Transverse colon (tissue), 4 donors: ENCODE measurements around the gene DIPK2A. TPM values are rescaled to one million over a fixed set of nuclear protein-coding genes. Genes with fewer than 3 reads are reported as not detected.

Experiments used
- DNase-seq: peaks from one replicate; pipeline ENCODE4 v3.0.0-alpha.2; 2019
- H3K27ac ChIP-seq, 4 donors: fragments of 200-600 bp; sonication (generic); 2 replicates each; pipeline ENCODE4 v1.5.1; 2016 to 2018; ENCODE audit warnings: inconsistent platforms in 4 of 4
- H3K27me3 ChIP-seq: fragments of 200-600 bp; sonication (generic); 2 replicates; pipeline ENCODE4 v1.5.1; 2017; ENCODE audit warnings: inconsistent platforms
- H3K36me3 ChIP-seq, 4 donors: fragments of 200-600 bp; sonication (generic); 2 replicates each; pipeline ENCODE4 v1.5.1; 2017 to 2019; ENCODE audit warnings: inconsistent platforms in 4 of 4
- H3K4me1 ChIP-seq, 4 donors: fragments of 200-600 bp; sonication (generic); 2 replicates each; pipeline ENCODE4 v1.5.1; 2017 to 2020; ENCODE audit warnings: inconsistent platforms in 4 of 4
- H3K4me3 ChIP-seq, 4 donors: fragments of 200-600 bp; sonication (generic); 1 replicate in 1 of 4; 2 replicates in 3 of 4; pipeline versions ENCODE4 v1.5.1 to v1.6.1; 2017 to 2019; ENCODE audit warnings: inconsistent platforms in 4 of 4
- H3K9me3 ChIP-seq, 2 donors: fragments of 200-600 bp; sonication (generic); 2 replicates each; pipeline ENCODE4 v1.5.1; 2017 to 2019; ENCODE audit warnings: inconsistent platforms in 2 of 2
- CTCF ChIP-seq, 5 experiments: fragments of 200-600 bp in 3 of 5; fragments of 450-650 bp in 2 of 5; sonication (generic) in 3 of 5; IDR thresholded peaks; 1 replicate in 2 of 5; 2 replicates in 3 of 5; pipeline ENCODE4 v1.5.1; 2016 to 2017; ENCODE audit warnings: antibody characterized with exemption in 5 of 5, inconsistent platforms in 3 of 5, mild to moderate bottlenecking in 2 of 5, moderate library complexity in 1 of 5
- EP300 ChIP-seq: sonication (generic); formaldehyde crosslinking; IDR thresholded peaks from one replicate; pipeline ENCODE4 v1.6.1; 2017; ENCODE audit warnings: antibody characterized with exemption, low read depth
- POLR2A ChIP-seq: fragments of 450-650 bp; IDR thresholded peaks from one replicate; pipeline ENCODE4 v1.6.1; 2016; ENCODE audit warnings: antibody characterized with exemption, mild to moderate bottlenecking, moderate library complexity
- POLR2AphosphoS5 ChIP-seq, 3 donors: sonication (generic); formaldehyde crosslinking; IDR thresholded peaks; one replicate each; pipeline ENCODE4 v1.6.1; 2016; ENCODE audit warnings: antibody characterized with exemption in 3 of 3
- WGBS, 2 donors: methylation state at CpG; one replicate each; pipeline ENCODE4 v1.1.5; 2018; ENCODE audit warnings: low coverage in 1 of 2; 5-methylcytosine and 5-hydroxymethylcytosine counted together
- in situ Hi-C, 4 donors: fragments of 200-750 bp; cut with MboI; loops; one replicate each; pipeline versions ENCODE4 v1.15.0 to v1.15.1; 2017; ENCODE audit warnings: low sequenced_read_pairs in 3 of 4, low pct_ligation_motif_present in 1 of 4, low pct_unique_long_range_greater_than_20kb in 1 of 4
- intact Hi-C: fragments of 100-400 bp; cut with DNase I; formaldehyde crosslinking; loops from one replicate; pipeline ENCODE4 v1.15.1; 2023; ENCODE audit warnings: low total_unique reads
- total RNA-seq, 4 donors: library from RNA; depleted of rRNA; stranded (reverse); fragments of >200 nt; gene quantifications; one replicate each; pipeline ENCODE4 v1.1.0, GENCODE V29; 2016

DIPK2A gene
- total RNA-seq, 4 donors from 2014 or later: 10.1 to 28.3 (median 17.0) TPM

- DNase-seq: no peak
- H3K9me3 ChIP-seq: no peaks in the 10 kb centered on the region
- WGBS, 2 donors: 86 to 89% methylated on average over 4 of the region's 4 CpGs
- H3K27me3 ChIP-seq: no peaks in the 10 kb centered on the region
- H3K36me3 ChIP-seq: no peaks in the 10 kb centered on the region
- no peaks in the 10 kb centered on the region for H3K4me1 ChIP-seq
- no peak overlapping the region for H3K4me3 ChIP-seq
- in situ Hi-C loops (no loop called here), intact Hi-C loops (no loop called here)
- TF ChIP-seq POLR2AphosphoS5 (IDR thresholded peaks at IDR 0.05): no peak
- no peak for TF ChIP-seq CTCF (IDR thresholded peaks at IDR 0.05)
- no peak for TF ChIP-seq EP300
- TF ChIP-seq POLR2A: no peak
- H3K27ac ChIP-seq: no peak overlapping the region
Measured at GRCh38 chr3:144010371-144010770, 38.7 kb downstream of the DIPK2A start.

- Histone ChIP-seq H3K9me3 (no peaks in the 10 kb centered on the region), H3K36me3 (no peaks in the 10 kb centered on the region), H3K4me1 (no peaks in the 10 kb centered on the region), H3K27ac (no peak overlapping the region), H3K27me3 (no peaks in the 10 kb centered on the region), H3K4me3 (no peak overlapping the region)
- 88 to 92% methylated on average over 3 of the region's 3 CpGs for WGBS, 2 donors
- in situ Hi-C loops: no loop called here
- intact Hi-C loops: no loop called here
- no peak for DNase-seq
- no peak for TF ChIP-seq POLR2AphosphoS5 (IDR thresholded peaks at IDR 0.05)
- no peak for TF ChIP-seq CTCF (IDR thresholded peaks at IDR 0.05)
- TF ChIP-seq POLR2A: no peak
- no peak for TF ChIP-seq EP300
Measured at GRCh38 chr3:144011251-144011799, 39.7 kb downstream of the DIPK2A start.

- TF ChIP-seq POLR2A (no peak), POLR2AphosphoS5 (IDR thresholded peaks at IDR 0.05) (no peak), EP300 (no peak), CTCF (IDR thresholded peaks at IDR 0.05) (no peak)
- H3K4me1 ChIP-seq: no peaks in the 10 kb centered on the region
- WGBS, 2 donors: 76 to 90% methylated on average over 3 of the region's 3 CpGs
- no peak for DNase-seq
- no peak overlapping the region for H3K4me3 ChIP-seq
- H3K27me3 ChIP-seq: no peaks in the 10 kb centered on the region
- intact Hi-C loops: no loop called here
- no peaks in the 10 kb centered on the region for H3K9me3 ChIP-seq
- H3K36me3 ChIP-seq: no peaks in the 10 kb centered on the region
- in situ Hi-C loops: no loop called here
- no peak overlapping the region for H3K27ac ChIP-seq
Measured at GRCh38 chr3:144015133-144015532, 43.5 kb downstream of the DIPK2A start.

GRCh38 chr3:144018776-144019175, 47.2 kb downstream of the DIPK2A start:
- in situ Hi-C loops (no loop called here), intact Hi-C loops (no loop called here)
- Histone ChIP-seq H3K4me1 (no peaks in the 10 kb centered on the region), H3K27me3 (no peaks in the 10 kb centered on the region), H3K4me3 (no peak overlapping the region), H3K9me3 (no peaks in the 10 kb centered on the region), H3K27ac (no peak overlapping the region), H3K36me3 (no peaks in the 10 kb centered on the region)
- WGBS, 2 donors: 86 to 94% methylated on average over 1 of the region's 1 CpG
- no peak for DNase-seq
- TF ChIP-seq POLR2AphosphoS5 (IDR thresholded peaks at IDR 0.05) (no peak), CTCF (IDR thresholded peaks at IDR 0.05) (no peak), EP300 (no peak), POLR2A (no peak)

Other genes starting within 250 kb of the DIPK2A start
- 10 to 100 TPM in 2 of 4 donors, 1 to 10 TPM in 2; 1.1 to 15.9 (median 9.7) TPM for gene SLC9A9, start 123.4 kb upstream of the DIPK2A start, total RNA-seq